Endometrial microvascular endothelial cells (primary cell): Measurements from ENCODE around the gene KLRB1. TPM values are rescaled to one million over a fixed set of nuclear protein-coding genes. Genes with fewer than 3 reads are reported as not detected.
"Not testable (repeated sequence)": the region's sequence is repeated elsewhere in the genome, so short reads cannot be mapped to it uniquely, and the experiment has no call there.

ENCODE experiments used
- in situ Hi-C: cut with HindIII; loops from 2 replicates; pipeline ENCODE4 v1.10.0; 2017; ENCODE audit warnings: low sequenced_read_pairs, low pct_unique_long_range_greater_than_20kb; ENCODE audit errors: inconsistent ontology term
- total RNA-seq: library from RNA; depleted of rRNA; stranded (reverse); fragments of >200 nt; gene quantifications from one replicate; pipeline ENCODE4 v1.2.3, GENCODE V29; 2015; ENCODE audit errors: inconsistent ontology term

Gene KLRB1
- total RNA-seq: not detected

DNA sequence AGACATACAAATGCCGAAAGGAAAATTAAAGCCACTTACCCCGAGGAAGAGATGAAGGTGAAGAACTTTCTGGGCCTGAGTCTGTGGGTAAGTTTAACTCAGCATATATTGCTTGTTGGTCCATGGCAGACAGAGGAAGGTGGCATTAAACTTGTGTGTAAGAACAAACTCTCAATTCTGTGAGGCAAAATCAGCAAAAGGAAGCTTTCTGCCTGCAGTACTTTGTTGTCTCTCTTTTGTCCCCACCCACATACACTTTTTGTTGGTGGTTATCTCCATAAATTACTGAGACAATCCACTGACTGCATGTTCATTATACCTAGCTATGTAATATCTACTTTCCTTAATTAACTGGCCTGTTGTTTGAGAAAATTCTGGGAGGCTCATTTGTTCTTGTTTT, at the start of gene KLRB1:
Gene KLRB1, minus strand, starts transcription at position 201 of the 400 bp plus-strand sequence. Its CDS starts 77 bp downstream, at position 124.
- in situ Hi-C loops: no loop called here

DNA sequence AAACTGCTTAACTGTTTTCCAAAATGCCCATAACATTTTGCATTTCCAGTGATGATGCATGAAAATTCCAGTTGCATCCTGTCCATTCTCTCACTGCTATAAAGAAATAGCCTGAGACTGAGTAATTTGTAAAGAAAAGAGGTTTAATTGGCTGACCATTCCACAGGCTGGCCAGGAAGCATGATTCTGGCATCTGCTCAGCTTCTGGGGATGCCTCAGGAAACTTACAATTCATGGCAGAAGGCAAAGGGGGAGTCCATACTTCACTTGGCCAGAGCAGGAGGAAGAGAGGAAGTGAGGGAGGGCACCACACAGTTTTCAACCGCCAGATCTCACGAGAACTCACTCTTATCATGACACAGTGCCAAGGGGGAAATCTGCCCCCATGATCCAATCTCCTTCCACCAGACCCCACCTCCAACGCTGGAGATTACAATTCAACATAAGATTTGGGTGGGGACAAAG, 43.6 kb upstream of the KLRB1 start:
- in situ Hi-C loops: no loop called here

GRCh38 chr12:9650151-9650576, 42.4 kb upstream of the KLRB1 start:
- in situ Hi-C loops: no loop called here

- in situ Hi-C loops: no loop called here
Observed at GRCh38 chr12:9649532-9649940, 41.8 kb upstream of the KLRB1 start.

GRCh38 chr12:9648701-9649531, 41.2 kb upstream of the KLRB1 start:
- in situ Hi-C loops: no loop called here

DNA sequence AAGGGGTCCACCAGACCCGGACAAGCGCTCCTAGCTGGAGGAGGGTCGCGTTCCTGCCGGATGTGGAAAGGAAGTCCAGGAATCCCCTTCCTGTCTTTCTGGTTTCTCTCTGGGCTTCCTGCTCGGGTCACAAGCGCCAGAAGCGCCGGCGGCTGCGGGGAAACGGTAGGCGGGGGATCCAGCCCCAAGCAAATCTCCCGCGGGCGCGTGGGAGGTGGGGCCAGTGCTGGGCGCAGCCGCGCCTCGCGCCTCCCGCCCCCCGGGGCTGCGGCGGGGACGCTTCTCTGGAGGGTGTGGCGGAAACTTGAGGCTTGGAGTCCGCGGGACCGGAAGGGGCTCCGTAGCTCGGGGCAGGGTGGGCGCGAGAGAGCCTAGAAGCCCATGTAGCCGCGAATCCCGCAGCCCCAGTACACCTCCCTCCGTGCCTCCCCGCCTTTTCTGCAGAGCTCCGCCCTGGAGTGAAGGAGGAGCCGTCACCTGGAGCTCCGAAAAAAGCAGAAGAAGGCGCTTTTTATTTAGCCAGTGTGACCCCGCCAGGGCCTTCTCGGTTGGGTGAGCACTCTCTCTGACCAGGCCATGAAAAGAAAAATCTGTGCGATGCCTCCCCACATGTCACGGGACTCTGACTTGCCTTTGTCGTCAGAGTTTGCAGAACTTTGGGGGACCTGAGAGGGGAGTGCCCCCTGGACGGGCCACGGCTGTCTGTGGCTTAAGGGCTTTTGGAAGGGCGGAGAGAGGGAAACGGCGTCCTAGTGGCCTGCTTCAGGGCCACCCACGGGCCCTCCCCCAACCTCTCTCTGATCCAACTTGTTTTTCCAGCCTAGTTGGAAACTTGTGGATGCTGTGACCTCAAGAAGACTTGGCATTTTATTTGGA, 40.3 kb upstream of the KLRB1 start:
- in situ Hi-C loops: no loop called here

DNA sequence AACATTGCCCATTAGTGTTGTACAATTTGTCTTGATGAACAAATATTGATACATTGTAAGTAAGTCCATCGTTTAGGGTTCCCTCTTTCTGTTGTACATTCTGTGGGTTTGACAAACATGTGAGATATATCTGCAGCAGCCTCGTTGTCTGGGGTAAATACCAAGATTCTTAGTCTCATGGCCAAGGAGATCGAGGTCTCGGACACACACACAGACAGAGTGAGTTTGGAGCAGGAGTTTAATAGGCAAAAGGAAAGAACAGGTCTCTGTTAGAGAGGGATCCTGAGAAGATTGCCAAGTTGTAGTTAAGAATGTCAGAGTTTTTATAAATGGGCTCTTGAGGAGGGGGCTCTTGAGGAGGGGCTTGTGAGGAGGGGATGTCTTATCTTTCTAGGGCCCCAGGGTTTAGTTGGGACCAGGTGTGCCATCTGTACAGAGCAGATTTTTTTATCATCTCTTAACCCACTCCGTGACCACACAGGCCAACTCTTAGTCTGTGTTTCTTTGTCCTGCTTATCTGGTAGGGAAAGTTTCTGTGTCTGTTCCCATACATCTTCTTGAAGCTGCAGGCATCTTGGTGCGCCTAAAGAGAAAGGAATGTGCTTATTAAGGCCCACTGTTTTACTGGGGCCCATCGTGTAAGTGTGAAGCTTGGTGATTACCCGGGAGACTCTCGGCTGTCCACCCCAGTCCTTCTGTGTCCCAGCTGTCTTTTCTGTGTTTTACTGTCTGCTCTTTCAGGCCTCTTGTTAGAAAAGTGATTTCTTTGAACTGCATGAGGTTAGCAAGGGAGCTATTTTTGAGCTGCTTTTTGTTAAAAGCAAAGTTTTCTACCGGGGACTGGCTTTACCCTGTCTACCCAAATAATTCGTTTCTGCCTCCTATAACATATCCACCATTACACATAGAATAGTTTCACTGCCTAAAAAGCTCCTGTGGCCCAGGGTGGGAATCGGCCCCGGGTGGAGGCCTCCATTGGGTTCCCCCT, 39.4 kb upstream of the KLRB1 start:
- in situ Hi-C loops: no loop called here

GRCh38 chr12:9644985-9645551, 37.4 kb upstream of the KLRB1 start:
- in situ Hi-C loops: not testable (repeated sequence)

DNA sequence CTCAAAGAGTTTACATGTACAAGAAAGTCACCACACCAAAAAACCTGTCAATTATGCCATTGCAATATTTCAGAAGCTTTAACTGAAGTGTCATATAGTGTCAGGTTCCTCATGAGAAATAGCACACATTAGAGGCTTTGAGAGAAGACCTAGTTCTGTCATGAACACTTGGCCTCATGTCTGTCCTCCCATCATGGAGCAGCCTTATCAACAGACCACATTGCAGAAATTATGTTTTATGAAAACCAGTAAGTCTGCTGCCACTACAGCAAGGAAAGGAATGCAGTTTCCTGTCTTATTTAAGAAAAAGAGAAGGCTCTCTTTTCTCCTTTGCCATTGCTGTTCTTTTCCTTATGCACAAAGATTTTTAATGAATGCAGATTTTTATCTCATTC, 35.5 kb upstream of the KLRB1 start:
- in situ Hi-C loops: no loop called here

DNA sequence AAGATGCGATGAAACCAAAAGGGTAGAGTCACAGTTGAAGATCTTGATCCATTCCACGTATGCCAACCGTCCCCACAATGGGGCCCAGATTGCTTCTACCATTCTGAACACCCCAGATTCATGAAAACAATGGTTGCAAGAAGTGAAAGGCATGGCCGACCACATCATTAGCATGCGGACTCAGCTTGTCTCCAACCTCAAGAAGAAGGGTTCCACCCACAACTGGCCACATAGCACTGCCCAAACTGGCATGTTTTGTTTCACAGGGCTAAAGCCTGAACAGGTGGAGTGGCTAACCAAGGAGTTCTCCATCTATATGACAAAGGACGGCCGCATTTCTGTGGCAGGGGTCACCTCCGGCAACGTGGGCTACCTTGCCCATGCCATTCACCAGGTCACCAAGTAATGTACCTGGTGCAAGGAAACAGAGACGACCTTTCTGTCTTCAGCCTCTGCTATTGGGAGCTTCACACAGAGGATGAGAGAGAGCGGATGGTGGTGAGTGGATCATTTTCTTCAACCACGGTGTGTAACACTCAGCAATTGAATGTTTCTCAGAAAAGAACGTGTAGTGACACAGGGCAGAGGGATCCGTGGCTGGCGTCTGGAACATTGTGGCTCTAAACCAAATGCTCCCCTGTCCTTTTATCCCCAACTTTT, 35.0 kb upstream of the KLRB1 start:
- in situ Hi-C loops: no loop called here

- in situ Hi-C loops: no loop called here
Observed at GRCh38 chr12:9640024-9640423, 32.3 kb upstream of the KLRB1 start.

GRCh38 chr12:9636851-9637206, 29.1 kb upstream of the KLRB1 start:
- in situ Hi-C loops: no loop called here

- in situ Hi-C loops: no loop called here
Observed at GRCh38 chr12:9636150-9636850, 28.6 kb upstream of the KLRB1 start.

DNA sequence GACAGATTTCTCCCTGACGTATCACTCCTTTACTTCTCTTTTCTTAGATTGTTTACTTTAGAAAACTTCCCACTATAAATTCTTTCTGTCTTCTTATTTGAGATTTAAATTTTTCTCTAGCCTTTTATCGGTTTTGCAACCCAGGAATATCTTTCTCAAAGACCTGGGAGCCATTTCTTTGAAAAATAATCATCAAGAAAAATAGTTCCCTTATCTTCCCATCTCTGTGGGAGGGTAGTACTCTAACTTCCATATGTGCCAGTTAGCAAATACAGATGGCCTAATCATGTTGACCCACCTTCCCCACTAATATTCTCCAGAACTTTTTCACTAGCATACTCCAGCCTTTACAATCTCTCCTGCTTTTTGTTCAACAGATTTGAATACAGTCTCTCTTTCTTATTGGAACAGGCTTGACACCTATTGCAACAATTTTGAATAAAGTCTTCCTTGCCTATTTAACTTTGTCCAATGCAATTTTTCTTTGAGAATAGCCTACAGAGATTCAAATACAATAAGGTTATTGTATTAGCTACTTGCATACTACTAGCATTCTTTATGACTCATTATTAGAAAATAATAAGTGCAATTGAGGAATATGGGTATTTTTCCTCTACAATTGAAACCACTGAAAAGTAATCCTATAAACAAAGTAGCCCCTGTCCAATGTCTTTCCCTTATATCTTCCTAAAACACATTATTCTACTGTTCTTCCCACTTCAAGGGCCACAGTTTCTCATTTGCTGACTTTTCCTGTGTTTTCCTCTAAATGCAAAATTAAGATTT, 27.4 kb upstream of the KLRB1 start:
- in situ Hi-C loops: no loop called here

DNA sequence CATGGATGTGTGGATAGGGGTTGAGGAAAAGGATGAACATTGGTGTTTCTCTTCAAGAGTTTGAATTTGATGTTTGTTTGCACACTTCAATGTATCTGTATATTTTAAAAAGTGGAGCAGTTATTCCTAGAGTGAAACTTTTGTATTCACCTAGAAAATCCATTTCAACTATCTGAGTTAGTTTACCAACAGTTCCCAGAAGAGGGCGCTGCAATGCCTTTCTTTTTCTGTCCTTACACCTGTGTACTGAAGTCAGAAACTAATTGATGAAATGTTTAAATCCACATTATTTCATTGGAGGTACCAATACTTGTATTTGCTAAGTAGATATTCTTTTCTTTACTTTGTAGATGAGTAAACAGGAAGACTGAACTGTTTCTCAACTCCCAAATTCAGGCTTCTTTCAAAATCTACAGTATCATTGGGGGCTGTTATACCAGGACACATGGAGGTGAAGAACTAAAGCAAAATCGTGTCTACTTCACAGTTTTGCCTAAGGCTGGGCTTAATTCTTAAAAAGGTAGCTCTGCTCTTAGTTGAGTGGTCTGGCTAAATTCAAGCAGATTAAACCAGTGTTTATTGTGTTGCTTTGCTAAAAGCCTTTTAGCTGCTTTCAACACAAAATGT, 26.6 kb upstream of the KLRB1 start:
- in situ Hi-C loops: no loop called here

GRCh38 chr12:9632766-9633165, 25.1 kb upstream of the KLRB1 start:
- in situ Hi-C loops: no loop called here
